GM18909 (cell line): ENCODE data around the gene GRID1.

Experiments used
- ATAC-seq: cut with Tn5 transposase; IDR thresholded peaks from one replicate; pipeline ENCODE4 v1.9.1; 2021; ENCODE audit warnings: mild to moderate bottlenecking; ENCODE audit not compliant: unreplicated experiment, poor library complexity

GRID1 gene

GRCh38 chr10:86258499-86258898 is 108.1 kb downstream of the GRID1 start:
- no peak for ATAC-seq

GRCh38 chr10:86257683-86258082 is 108.9 kb downstream of the GRID1 start:
- ATAC-seq = no peak

- no peak for ATAC-seq
These were observed 109.8 kb downstream of the GRID1 start for GRCh38 chr10:86256690-86257315.

- ATAC-seq = no peak
These were observed 111.0 kb downstream of the GRID1 start for GRCh38 chr10:86255405-86256251.

GRCh38 chr10:86254526-86255174 is 111.9 kb downstream of the GRID1 start:
- no peak for ATAC-seq

GRCh38 chr10:86254081-86254480 is 112.5 kb downstream of the GRID1 start:
- ATAC-seq = no peak

- ATAC-seq = no peak
These were observed 113.2 kb downstream of the GRID1 start for GRCh38 chr10:86253091-86254072.

- no peak for ATAC-seq
These were observed 114.0 kb downstream of the GRID1 start for GRCh38 chr10:86252556-86252955.

GRCh38 chr10:86252079-86252478 is 114.5 kb downstream of the GRID1 start:
- ATAC-seq = no peak

GRCh38 chr10:86251426-86251825 is 115.2 kb downstream of the GRID1 start:
- ATAC-seq = no peak

GRCh38 chr10:86250399-86250798 is 116.2 kb downstream of the GRID1 start:
- no peak for ATAC-seq

GRCh38 chr10:86249794-86250193 is 116.8 kb downstream of the GRID1 start:
- ATAC-seq = no peak

- ATAC-seq = no peak
These were observed 118.5 kb downstream of the GRID1 start for GRCh38 chr10:86248062-86248461.

GRCh38 chr10:86247588-86247987 is 119.0 kb downstream of the GRID1 start:
- ATAC-seq = no peak

- no peak for ATAC-seq
These were observed 119.5 kb downstream of the GRID1 start for GRCh38 chr10:86247073-86247472.

GRCh38 chr10:86246279-86246940 is 120.2 kb downstream of the GRID1 start:
- no peak for ATAC-seq

- no peak for ATAC-seq
These were observed 121.6 kb downstream of the GRID1 start for GRCh38 chr10:86245015-86245394.

- ATAC-seq = no peak
These were observed 122.1 kb downstream of the GRID1 start for GRCh38 chr10:86244297-86245014.

GRCh38 chr10:86243651-86244155 is 122.9 kb downstream of the GRID1 start:
- ATAC-seq = no peak
